Upper lobe of left lung (tissue), 4 donors: ENCODE results near the gene FAM149B1.

Experiments used
- CTCF ChIP-seq, 6 experiments: fragments of 450-650 bp in 4 of 6; fragments of 200-600 bp in 2 of 6; sonication (generic) in 2 of 6; IDR thresholded peaks; one replicate each; pipeline ENCODE4 v1.5.1; 2016 to 2019; ENCODE audit warnings: antibody characterized with exemption in 6 of 6
- EP300 ChIP-seq, 4 donors: sonication (generic); formaldehyde crosslinking; IDR thresholded peaks; one replicate each; pipeline ENCODE4 v1.5.1; 2017; ENCODE audit warnings: antibody characterized with exemption in 4 of 4, control low read depth in 2 of 4
- POLR2A ChIP-seq, 4 donors: fragments of 450-650 bp; IDR thresholded peaks; one replicate each; pipeline ENCODE4 v1.5.1; 2016 to 2017; ENCODE audit warnings: antibody characterized with exemption in 4 of 4, mild to moderate bottlenecking in 2 of 4
- POLR2AphosphoS5 ChIP-seq, 2 donors: sonication (generic); formaldehyde crosslinking; IDR thresholded peaks; one replicate each; pipeline ENCODE4 v1.5.1; 2017; ENCODE audit warnings: antibody characterized with exemption in 2 of 2

GRCh38 chr10:73217628-73218027 is 49.7 kb downstream of the FAM149B1 start:
- TF ChIP-seq CTCF (IDR thresholded peaks at IDR 0.05) = no peak
- no peak for TF ChIP-seq POLR2A (IDR thresholded peaks at IDR 0.05)
- TF ChIP-seq EP300 (IDR thresholded peaks at IDR 0.05) = no peak
- no peak for TF ChIP-seq POLR2AphosphoS5 (IDR thresholded peaks at IDR 0.05)
